Keratinocyte (primary cell): Measurements from ENCODE around the gene HK1. TPM values are rescaled to one million over a fixed set of nuclear protein-coding genes. Genes with fewer than 3 reads are reported as not detected.

Source experiments
- DNase-seq: peaks from one replicate; pipeline ENCODE4 v3.0.0-alpha.2; 2011; ENCODE audit warnings: low read depth, missing footprints, low spot score
- FAIRE-seq: peaks from 2 replicates; lab custom pipeline; 2011; peaks lifted over from hg19 to GRCh38; lab: Jason Lieb, UNC
- H2AFZ ChIP-seq: 2 replicates; pipeline ENCODE4 v1.6.0; 2012; ENCODE audit warnings: low read length, control low read depth, inconsistent platforms; ENCODE audit not compliant: control insufficient read depth
- H3K27ac ChIP-seq: 2 replicates; pipeline ENCODE4 v1.5.1; 2011; ENCODE audit warnings: low read length; ENCODE audit not compliant: control insufficient read depth, insufficient read depth
- H3K27me3 ChIP-seq: 3 replicates; pipeline ENCODE4 v1.6.0; 2011; ENCODE audit warnings: low read length; ENCODE audit not compliant: control insufficient read depth, insufficient read depth; ENCODE audit errors: extremely low read depth
- H3K36me3 ChIP-seq, 2 experiments: 2 replicates in 1 of 2; 3 replicates in 1 of 2; pipeline ENCODE4 v1.5.1; 2011; ENCODE audit warnings: low read length in 2 of 2, mild to moderate bottlenecking in 1 of 2; ENCODE audit not compliant: control insufficient read depth in 2 of 2, insufficient read depth in 2 of 2; ENCODE audit errors: extremely low read depth in 1 of 2
- H3K4me1 ChIP-seq: 3 replicates; pipeline ENCODE4 v1.5.1; 2011; ENCODE audit warnings: low read length; ENCODE audit not compliant: control insufficient read depth, insufficient read depth; ENCODE audit errors: extremely low read depth
- H3K4me2 ChIP-seq: 3 replicates; pipeline ENCODE4 v1.6.0; 2011; ENCODE audit warnings: low read depth, low read length; ENCODE audit not compliant: control insufficient read depth, insufficient read depth; ENCODE audit errors: extremely low read depth
- H3K4me3 ChIP-seq, 3 experiments: fragments of 200-600 bp in 1 of 3; sonication (generic) in 1 of 3; 2 replicates in 2 of 3; 3 replicates in 1 of 3; pipeline ENCODE4 v1.5.1; 2011 to 2016; ENCODE audit warnings: low read length in 3 of 3, mild to moderate bottlenecking in 3 of 3, control low read depth in 2 of 3, inconsistent platforms in 1 of 3, low read depth in 1 of 3, mixed read lengths in 1 of 3, mixed run types in 1 of 3, moderate library complexity in 1 of 3; ENCODE audit not compliant: control insufficient read depth in 2 of 3, insufficient read depth in 2 of 3; ENCODE audit errors: extremely low read depth in 1 of 3
- H3K79me2 ChIP-seq: 2 replicates; pipeline ENCODE4 v1.6.0; 2012; ENCODE audit warnings: low read length; ENCODE audit not compliant: control insufficient read depth, insufficient read depth
- H3K9ac ChIP-seq: 3 replicates; pipeline ENCODE4 v1.6.0; 2011; ENCODE audit warnings: low read length; ENCODE audit not compliant: control insufficient read depth, insufficient read depth; ENCODE audit errors: extremely low read depth
- H3K9me1 ChIP-seq: 3 replicates; pipeline ENCODE4 v1.6.0; 2011; ENCODE audit warnings: low read length; ENCODE audit not compliant: control insufficient read depth, insufficient read depth; ENCODE audit errors: extremely low read depth
- H3K9me3 ChIP-seq: 2 replicates; pipeline ENCODE4 v1.5.1; 2012; ENCODE audit warnings: low read depth, low read length; ENCODE audit not compliant: control insufficient read depth
- H4K20me1 ChIP-seq: 3 replicates; pipeline ENCODE4 v1.6.0; 2011; ENCODE audit warnings: low read length; ENCODE audit not compliant: control insufficient read depth, insufficient read depth; ENCODE audit errors: extremely low read depth
- CTCF ChIP-seq, 3 experiments: IDR thresholded peaks in 1 of 3; conservative IDR thresholded peaks in 1 of 3; optimal IDR thresholded peaks in 1 of 3; 2 replicates in 2 of 3; 3 replicates in 1 of 3; pipeline versions ENCODE3 to v1.5.1; 2011; ENCODE audit warnings: low read length in 3 of 3, mild to moderate bottlenecking in 3 of 3, moderate library complexity in 2 of 3, control low read depth in 1 of 3, inconsistent platforms in 1 of 3; ENCODE audit not compliant: insufficient read depth in 2 of 3; ENCODE audit errors: extremely low read depth in 1 of 3
- EZH2 ChIP-seq: IDR thresholded peaks from one replicate; pipeline ENCODE4 v1.6.1; 2012; ENCODE audit warnings: inconsistent platforms, mild to moderate bottlenecking, low read length, moderate library complexity
- dilution Hi-C: fragments of 300-500 bp; cut with MboI; formaldehyde crosslinking; loops from one replicate; pipeline ENCODE4 v1.7.0; 2020; ENCODE audit warnings: low sequenced_read_pairs; ENCODE audit not compliant: extremely low pct_ligation_motif_present
- polyA plus RNA-seq, 5 experiments: library from polyadenylated mRNA; depleted of rRNA in 3 of 5; stranded (reverse) in 3 of 5; stranded (forward) in 1 of 5; unstranded in 1 of 5; fragments of >200 nt; gene quantifications; 1 replicate in 1 of 5; 2 replicates in 3 of 5; 3 replicates in 1 of 5; pipeline versions ENCODE4 v1.2.1 to v1.2.3, GENCODE V29; 2011 to 2012; ENCODE audit warnings: missing spikeins in 2 of 5, low read depth in 1 of 5, low replicate concordance in 1 of 5

Gene HK1
- polyA plus RNA-seq, 1 donor (not counting 4 experiments of a cell fraction or from before 2014, with no cell fraction given), result 106 TPM

DNA sequence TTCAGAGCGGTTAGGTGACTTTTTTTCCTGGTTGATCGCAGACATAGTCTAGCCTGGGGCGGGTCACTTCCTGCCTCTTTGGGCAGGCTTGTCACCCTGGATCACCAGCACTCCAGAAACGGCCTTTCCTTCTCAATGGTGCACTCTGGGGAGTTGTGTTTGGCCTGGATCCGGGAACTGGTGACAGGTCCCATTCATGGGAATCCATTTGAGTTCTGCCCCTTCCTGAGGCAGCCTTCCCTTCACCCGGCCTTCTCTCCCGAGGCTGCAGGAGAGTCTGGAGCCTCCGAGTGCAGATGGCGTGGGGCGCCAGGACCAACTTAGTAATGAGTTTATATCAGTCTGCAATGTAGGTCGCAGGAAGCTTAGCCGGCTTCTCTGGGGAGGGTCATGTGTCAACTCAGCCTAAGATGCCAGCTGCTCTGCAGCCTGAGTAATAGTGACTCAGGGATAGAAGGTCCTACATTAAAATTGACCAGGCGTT lies 84.2 kb downstream of the HK1 start:
- Histone ChIP-seq H3K4me3 (no peak overlapping the region), H2AFZ (no peak overlapping the region), H3K36me3 (peaks cover 30 to 35% of the 10 kb centered on the region in 2 experiments), H4K20me1 (no peaks in the 10 kb centered on the region), H3K4me2 (peak overlapping the region; percentile 43), H3K9ac (peak overlapping the region; percentile 34), H3K4me1 (peaks cover 53% of the 10 kb centered on the region), H3K9me1 (peaks cover 14% of the 10 kb centered on the region), H3K9me3 (no peaks in the 10 kb centered on the region), H3K27ac (peak overlapping the region; percentile 52), H3K79me2 (peaks cover 29% of the 10 kb centered on the region), H3K27me3 (no peaks in the 10 kb centered on the region)
- dilution Hi-C loops, result no loop called here
- DNase-seq, result no peak
- FAIRE-seq, result peak; percentile 46
- TF ChIP-seq EZH2 (no peak), CTCF (optimal IDR thresholded peaks at IDR 0.05 in 1 of 3, IDR thresholded peaks at IDR 0.05 in 1 of 3, conservative IDR thresholded peaks at IDR 0.05 in 1 of 3; ENCODE audit: extremely low read depth in 1 of 3, insufficient read depth in 2 of 3, low read length in 3 of 3) (no peak)

GRCh38 chr10:69363666-69364065 lies 85.4 kb downstream of the HK1 start:
- TF ChIP-seq EZH2 (no peak), CTCF (optimal IDR thresholded peaks at IDR 0.05 in 1 of 3, IDR thresholded peaks at IDR 0.05 in 1 of 3, conservative IDR thresholded peaks at IDR 0.05 in 1 of 3; ENCODE audit: extremely low read depth in 1 of 3, insufficient read depth in 2 of 3, low read length in 3 of 3) (no peak)
- peak; percentile 36 for FAIRE-seq
- Histone ChIP-seq H2AFZ (no peak overlapping the region), H3K79me2 (peaks cover 21% of the 10 kb centered on the region), H3K4me1 (peaks cover 50% of the 10 kb centered on the region), H3K27me3 (no peaks in the 10 kb centered on the region), H3K4me3 (no peak overlapping the region), H3K9me1 (peaks cover 14% of the 10 kb centered on the region), H3K9ac (no peak overlapping the region), H3K27ac (peak overlapping the region; percentile 44), H3K4me2 (no peak overlapping the region), H3K36me3 (peaks cover 30 to 37% of the 10 kb centered on the region in 2 experiments), H3K9me3 (no peaks in the 10 kb centered on the region), H4K20me1 (no peaks in the 10 kb centered on the region)
- DNase-seq, result no peak
- dilution Hi-C loops, result no loop called here
